ENCODE measurements around the gene C5. TPM values are rescaled to one million over a fixed set of nuclear protein-coding genes. Genes with fewer than 3 reads are reported as not detected.

Gene C5
- 1.8 and 2.7 TPM in 2 replicates for polyA plus RNA-seq (2012; rRNA removed)
- 2.0 and 2.1 TPM in 2 replicates for polyA plus RNA-seq (2012; cell fraction: cytosol; rRNA removed)
- polyA plus RNA-seq (2012; cell fraction: nucleus; rRNA removed), result 2.4 and 4.5 TPM in 2 replicates

GRCh38 chr9:121050128-121050988 lies at the start of gene C5:
C5 (minus strand) TSS chr9:121050275; CDS start chr9:121050246, 29 bp downstream.
- Histone ChIP-seq H2AFZ (ENCODE audit: low read depth) (0 out of 2 replicates have a peak within 1 kb of the TSS, but pooled peaks have one; percentile 5), H3K4me3 (ENCODE audit: low read depth in 2 of 2, low read length in 1 of 2) (no peak within 1 kb of the TSS), H3K36me3 (replicated peaks in 1 of 2; ENCODE audit: control insufficient read depth in 1 of 2, insufficient read depth in 2 of 2, low read length in 1 of 2) (peaks cover 0 to 6% of the 10 kb centered on the region in 2 experiments), H3K9ac (no peak within 1 kb of the TSS), H3K27me3 (ENCODE audit: insufficient read depth) (no peaks in the 10 kb centered on the region), H3K4me1 (ENCODE audit: control insufficient read depth in 1 of 2, insufficient read depth in 2 of 2, low read depth in 1 of 2, low read length in 1 of 2) (peaks cover 5 to 6% of the 10 kb centered on the region in 2 experiments; a peak in 3 of 4 replicates), H3K79me2 (ENCODE audit: insufficient read depth) (no peaks in the 10 kb centered on the region), H3K4me2 (no peak within 1 kb of the TSS), H3K27ac (ENCODE audit: low read depth in 2 of 2, low read length in 1 of 2) (no peak within 1 kb of the TSS; a peak in 1 of 4 replicates), H3F3A (replicated peaks; ENCODE audit: insufficient read depth) (no peaks in the 10 kb centered on the region), H4K20me1 (ENCODE audit: insufficient read depth) (no peaks in the 10 kb centered on the region), H3K9me2 (no peaks in the 10 kb centered on the region), H3K9me3 (no peaks in the 10 kb centered on the region)
- CTCF ChIA-PET, result interaction anchor here (1.0 to 3.7 kb wide), 3 partner anchors 10 to 18 kb away, joined by 3 to 20 read pairs (median 4); no protein-coding TSS in a partner anchor
- POLR2A ChIA-PET, result interaction anchor here (0.7 kb wide), 1 partner anchor 22 kb away, joined by 4 read pairs; no protein-coding TSS in a partner anchor
- TF ChIP-seq EZH2phosphoT487 (IDR thresholded peaks at IDR 0.05; ENCODE audit: borderline replicate concordance, low read depth) (no peak), MXI1 (IDR thresholded peaks at IDR 0.05; ENCODE audit: low read depth, low read length) (no peak), NFIC (IDR thresholded peaks at IDR 0.05; ENCODE audit: borderline replicate concordance) (no peak), JUND (IDR thresholded peaks at IDR 0.05) (no peak), TAF1 (IDR thresholded peaks at IDR 0.05; ENCODE audit: borderline replicate concordance, low read depth, low read length) (no peak)
- TF ChIP-seq, protein P1, sequence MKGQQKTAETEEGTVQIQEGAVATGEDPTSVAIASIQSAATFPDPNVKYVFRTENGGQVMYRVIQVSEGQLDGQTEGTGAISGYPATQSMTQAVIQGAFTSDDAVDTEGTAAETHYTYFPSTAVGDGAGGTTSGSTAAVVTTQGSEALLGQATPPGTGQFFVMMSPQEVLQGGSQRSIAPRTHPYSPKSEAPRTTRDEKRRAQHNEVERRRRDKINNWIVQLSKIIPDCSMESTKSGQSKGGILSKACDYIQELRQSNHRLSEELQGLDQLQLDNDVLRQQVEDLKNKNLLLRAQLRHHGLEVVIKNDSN (IDR thresholded peaks at IDR 0.05; ENCODE audit: borderline replicate concordance, low read depth), result no peak
- WGBS (ENCODE audit: low lambda C conversion rate), result 78% methylated on average over 6 of the region's 6 CpGs
- no peak for DNase-seq

DNA sequence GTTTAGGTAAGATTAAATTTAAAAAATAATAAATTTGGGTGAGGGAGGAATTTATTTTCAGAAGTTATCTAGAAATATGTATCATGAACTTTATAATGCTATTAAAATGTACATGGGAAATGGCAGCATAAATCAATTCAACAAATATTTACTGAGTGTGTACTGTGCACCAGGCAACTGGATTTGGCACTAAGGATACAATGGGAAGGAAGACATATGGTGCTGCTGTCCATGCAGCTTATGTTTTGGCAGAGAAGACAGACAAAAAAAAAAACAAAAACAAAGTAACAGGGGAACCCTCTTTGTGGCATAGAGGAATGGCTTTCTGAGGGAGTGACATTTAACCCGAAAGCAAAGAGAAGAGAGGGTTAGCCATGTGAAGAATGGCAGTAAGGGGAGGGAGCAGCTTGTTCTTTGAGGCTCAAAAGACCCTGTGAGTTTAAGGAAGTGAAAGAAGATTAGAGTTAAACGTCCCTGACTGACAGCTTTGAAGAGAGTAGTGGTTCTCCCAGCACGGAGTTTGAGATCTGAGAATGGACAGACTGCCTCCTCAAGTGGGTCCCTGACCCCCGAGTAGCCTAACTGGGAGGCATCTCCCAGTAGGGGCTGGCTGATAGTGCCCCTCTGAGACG lies 48.6 kb upstream of the C5 start:
- Histone ChIP-seq H3K27ac (ENCODE audit: low read depth in 2 of 2, low read length in 1 of 2) (no peak overlapping the region), H4K20me1 (ENCODE audit: insufficient read depth) (no peaks in the 10 kb centered on the region), H3K27me3 (ENCODE audit: insufficient read depth) (no peaks in the 10 kb centered on the region), H3K4me1 (ENCODE audit: control insufficient read depth in 1 of 2, insufficient read depth in 2 of 2, low read depth in 1 of 2, low read length in 1 of 2) (peaks cover 0 to 5% of the 10 kb centered on the region in 2 experiments; a peak in 2 of 4 replicates), H3K9ac (no peak overlapping the region), H3K9me2 (no peaks in the 10 kb centered on the region), H3K4me3 (ENCODE audit: low read depth in 2 of 2, low read length in 1 of 2) (no peak overlapping the region), H3F3A (replicated peaks; ENCODE audit: insufficient read depth) (peaks cover 4% of the 10 kb centered on the region), H2AFZ (ENCODE audit: low read depth) (no peak overlapping the region), H3K36me3 (replicated peaks in 1 of 2; ENCODE audit: control insufficient read depth in 1 of 2, insufficient read depth in 2 of 2, low read length in 1 of 2) (peaks cover 11 to 18% of the 10 kb centered on the region in 2 experiments), H3K9me3 (no peaks in the 10 kb centered on the region), H3K79me2 (ENCODE audit: insufficient read depth) (no peaks in the 10 kb centered on the region), H3K4me2 (no peak overlapping the region)
- POLR2A ChIA-PET, result no interaction called here
- 90% methylated on average over 4 of the region's 5 CpGs for WGBS (ENCODE audit: low lambda C conversion rate)
- no peak for DNase-seq
- CTCF ChIA-PET, result no interaction called here
- no peak for TF ChIP-seq TAF1 (IDR thresholded peaks at IDR 0.05; ENCODE audit: borderline replicate concordance, low read depth, low read length)
- TF ChIP-seq RCOR1 (IDR thresholded peaks at IDR 0.05; ENCODE audit: low read length), result no peak
- TF ChIP-seq FOXJ3 (CRISPR knock-in tag; IDR thresholded peaks at IDR 0.05), result no peak
- no peak for TF ChIP-seq RAD21 (IDR thresholded peaks at IDR 0.05; ENCODE audit: low read length)
- TF ChIP-seq RFX5 (IDR thresholded peaks at IDR 0.05; ENCODE audit: low read length), result no peak
- TF ChIP-seq MXI1 (IDR thresholded peaks at IDR 0.05; ENCODE audit: low read depth, low read length), result no peak
- no peak for TF ChIP-seq MEF2A (IDR thresholded peaks at IDR 0.05; ENCODE audit: borderline replicate concordance, low read depth)
- TF ChIP-seq PBX3 (IDR thresholded peaks at IDR 0.05), result no peak
- TF ChIP-seq, protein P2, sequence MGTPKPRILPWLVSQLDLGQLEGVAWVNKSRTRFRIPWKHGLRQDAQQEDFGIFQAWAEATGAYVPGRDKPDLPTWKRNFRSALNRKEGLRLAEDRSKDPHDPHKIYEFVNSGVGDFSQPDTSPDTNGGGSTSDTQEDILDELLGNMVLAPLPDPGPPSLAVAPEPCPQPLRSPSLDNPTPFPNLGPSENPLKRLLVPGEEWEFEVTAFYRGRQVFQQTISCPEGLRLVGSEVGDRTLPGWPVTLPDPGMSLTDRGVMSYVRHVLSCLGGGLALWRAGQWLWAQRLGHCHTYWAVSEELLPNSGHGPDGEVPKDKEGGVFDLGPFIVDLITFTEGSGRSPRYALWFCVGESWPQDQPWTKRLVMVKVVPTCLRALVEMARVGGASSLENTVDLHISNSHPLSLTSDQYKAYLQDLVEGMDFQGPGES (IDR thresholded peaks at IDR 0.05; ENCODE audit: low read depth, low read length), result no peak
- TF ChIP-seq FOSL2 (IDR thresholded peaks at IDR 0.05; ENCODE audit: borderline replicate concordance, low read depth), result no peak
- TF ChIP-seq MAX (IDR thresholded peaks at IDR 0.05; ENCODE audit: low read depth), result no peak

Data from SK-N-SH (cell line).